ENCODE results near the gene MPZL3.

MPZL3 gene

DNA sequence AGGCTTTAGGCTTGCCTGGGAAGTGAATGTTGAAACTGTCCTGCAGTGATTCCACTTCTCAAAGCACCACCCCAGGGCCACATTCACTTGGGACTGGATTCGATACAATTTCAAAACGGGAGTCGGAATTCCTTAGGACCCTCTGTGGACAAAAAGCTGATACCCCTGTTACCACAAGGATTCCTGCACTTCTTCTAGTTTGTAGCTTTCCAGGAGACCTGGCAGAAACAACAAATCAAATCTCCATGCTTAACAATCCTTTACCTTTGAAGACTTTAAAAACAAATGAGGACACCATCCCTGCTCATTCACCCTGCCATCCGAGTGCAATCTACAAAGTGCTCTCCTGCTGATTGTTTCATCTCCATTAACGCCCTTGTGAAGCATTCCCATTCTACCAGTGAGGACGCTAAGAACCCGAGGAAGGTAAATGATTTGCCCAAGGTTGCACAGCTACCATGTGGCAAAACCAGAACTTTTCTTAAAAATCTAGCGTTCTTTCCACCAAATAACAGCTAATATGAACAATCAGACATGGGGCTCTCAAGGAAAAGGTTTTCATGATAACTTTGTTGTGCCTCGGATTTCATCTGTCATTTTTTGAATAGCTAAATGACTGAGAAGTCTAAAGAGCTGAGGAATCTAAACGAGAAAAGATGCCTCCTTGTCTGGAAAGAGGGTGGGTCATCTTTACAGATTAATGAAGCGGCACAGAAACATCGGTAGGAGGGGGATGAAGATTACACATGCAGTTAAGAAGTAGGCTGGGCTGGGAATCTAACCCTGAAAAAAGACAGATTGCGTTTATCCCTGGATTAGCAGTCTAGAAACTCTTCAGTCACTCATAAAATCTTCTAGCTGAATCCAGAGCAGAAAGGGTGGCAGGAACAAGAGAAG lies 12.7 kb upstream of the MPZL3 start:
- no peak for DNase-seq (ENCODE audit: low spot score)

DNA sequence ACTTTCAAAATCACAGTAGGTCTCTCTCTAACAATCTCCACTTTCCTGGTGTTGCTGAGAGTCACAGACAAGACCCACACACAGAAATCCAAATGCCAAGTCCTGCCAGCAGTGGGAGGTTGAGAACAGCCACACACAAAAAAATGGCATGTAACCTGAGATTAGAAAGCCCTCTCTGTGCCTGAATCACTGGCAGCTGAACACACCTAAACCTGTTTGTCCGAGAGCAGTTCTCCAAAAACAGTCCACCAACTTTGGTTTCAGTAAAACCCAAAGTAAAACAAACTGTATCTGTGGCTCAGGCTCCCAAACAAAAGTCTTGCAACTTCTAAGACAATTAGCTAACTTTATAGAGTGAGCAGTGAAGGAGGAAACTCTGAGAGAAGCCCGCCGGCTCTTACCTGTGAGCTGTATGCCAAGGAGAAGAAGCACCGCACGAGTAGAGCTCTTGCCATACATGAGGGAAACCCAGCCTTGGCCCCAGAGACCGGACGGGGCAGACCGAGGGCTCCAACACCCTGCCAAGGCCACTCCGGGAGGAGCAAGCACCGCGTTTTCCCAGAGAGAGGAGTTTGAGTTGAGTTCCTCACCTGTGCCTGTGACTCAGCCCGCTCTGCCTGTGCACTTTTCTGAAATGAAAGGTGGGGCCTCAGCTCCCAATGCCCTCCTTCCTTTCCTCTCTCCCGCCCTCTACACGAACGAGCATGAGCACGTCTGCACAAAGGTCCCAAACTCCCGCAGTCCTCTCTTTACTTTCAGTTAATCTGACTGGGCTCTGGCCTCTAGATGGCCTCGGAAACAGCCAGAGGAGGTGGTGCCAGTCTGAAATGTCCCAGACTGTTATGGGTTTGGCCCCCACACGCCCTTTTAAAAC lies 11.8 kb upstream of the MPZL3 start, which contains the start of gene MPZL2:
Gene MPZL2, minus strand, starts transcription at position 603 of the 874 bp plus-strand sequence. Its CDS starts 144 bp downstream, at position 459.
- DNase-seq (ENCODE audit: low spot score): no peak

DNA sequence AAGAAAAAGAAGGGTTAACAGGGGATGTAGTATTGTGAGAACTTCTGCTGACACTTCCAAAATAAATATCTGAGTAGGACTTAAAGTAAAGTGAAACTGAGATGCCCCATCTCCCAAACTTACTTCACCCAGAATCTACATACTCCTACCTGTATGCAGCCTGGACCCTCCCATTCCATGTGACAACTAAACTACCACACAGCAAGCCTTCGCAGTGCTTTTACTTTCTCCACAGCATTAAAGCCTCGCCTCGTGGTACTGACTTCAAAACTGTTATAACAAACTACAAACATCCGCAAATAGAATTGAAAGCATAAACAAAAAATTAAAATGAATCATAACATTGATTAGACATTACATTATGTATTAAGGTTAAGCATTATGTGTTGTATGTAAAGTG lies 10.9 kb upstream of the MPZL3 start:
- DNase-seq (ENCODE audit: low spot score): no peak

DNA sequence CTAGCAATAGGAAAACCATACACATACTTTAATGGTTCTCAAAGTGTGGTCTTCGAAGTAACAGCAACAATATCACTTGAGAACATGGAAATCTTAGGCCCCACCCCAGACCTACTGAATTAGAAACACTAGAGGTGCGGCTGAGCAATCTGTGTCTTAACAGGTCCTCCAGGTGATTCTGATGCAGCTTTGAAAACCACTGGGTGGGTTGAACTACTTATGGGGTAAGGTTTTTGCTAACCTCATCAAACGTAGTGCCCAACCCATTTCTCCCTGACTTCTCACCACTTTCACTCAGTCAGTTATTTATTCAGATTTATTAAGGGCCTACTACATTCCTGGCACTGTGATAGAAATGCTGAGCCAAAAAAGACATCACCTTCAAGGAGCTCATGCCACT lies 8.2 kb upstream of the MPZL3 start:
- DNase-seq (ENCODE audit: low spot score): no peak

DNA sequence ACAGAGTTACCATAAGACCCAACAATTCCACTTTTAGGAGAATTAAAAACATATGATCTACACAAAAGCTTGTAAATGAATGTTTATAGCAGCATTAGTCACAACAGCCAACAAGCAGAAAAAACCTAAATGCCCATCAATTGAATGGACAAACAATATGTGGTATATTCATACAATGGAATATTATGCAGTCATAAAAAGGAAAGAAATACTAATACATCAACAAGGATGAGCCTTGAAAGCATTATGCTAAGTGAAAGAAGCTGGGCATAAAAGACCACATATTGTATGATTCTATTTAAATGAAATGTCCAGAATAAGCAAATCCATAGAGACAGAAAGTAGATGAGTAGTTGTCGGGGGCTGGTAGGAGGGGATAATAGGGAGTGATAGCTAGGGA lies 7.0 kb upstream of the MPZL3 start:
- DNase-seq (ENCODE audit: low spot score): no peak

DNA sequence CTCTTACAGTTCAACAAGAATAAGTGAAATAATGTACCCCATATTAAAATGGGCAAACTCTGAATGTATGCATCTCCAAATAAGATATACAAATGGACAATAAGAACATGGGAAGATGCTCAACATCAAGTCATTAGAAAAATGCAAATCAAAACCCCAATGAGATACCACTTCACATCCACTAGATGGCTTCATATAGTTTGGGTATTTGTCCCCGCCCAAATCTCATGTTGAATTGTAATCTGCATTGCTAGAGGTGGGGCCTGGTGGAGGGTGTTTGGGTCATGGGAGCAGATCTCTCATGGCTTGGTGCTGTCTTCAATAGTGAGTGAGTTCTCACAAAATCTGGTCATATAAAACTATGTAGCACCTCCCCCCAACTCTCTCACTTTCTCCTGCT lies 6.2 kb upstream of the MPZL3 start:
- DNase-seq (ENCODE audit: low spot score): no peak

DNA sequence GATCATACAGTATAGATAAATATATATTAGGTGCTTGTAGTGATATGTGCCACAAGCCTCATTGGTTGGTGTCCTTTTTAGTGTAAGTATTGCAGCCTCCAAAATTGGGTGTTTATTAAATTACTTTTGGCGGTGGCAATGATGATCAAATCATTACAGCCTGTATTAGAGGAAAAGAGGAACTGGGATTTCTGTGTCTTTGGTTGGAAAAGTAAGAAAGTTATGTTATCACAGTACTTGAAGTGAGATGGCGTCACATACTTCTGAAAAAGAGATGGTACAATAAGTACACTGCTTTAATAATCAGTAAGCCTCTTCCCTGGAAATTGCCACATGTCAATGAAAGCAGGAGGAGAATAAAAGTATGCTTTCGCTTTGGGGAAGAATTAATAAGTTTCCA lies 523 bp upstream of the MPZL3 start:
- no peak for DNase-seq (ENCODE audit: low spot score)

DNA sequence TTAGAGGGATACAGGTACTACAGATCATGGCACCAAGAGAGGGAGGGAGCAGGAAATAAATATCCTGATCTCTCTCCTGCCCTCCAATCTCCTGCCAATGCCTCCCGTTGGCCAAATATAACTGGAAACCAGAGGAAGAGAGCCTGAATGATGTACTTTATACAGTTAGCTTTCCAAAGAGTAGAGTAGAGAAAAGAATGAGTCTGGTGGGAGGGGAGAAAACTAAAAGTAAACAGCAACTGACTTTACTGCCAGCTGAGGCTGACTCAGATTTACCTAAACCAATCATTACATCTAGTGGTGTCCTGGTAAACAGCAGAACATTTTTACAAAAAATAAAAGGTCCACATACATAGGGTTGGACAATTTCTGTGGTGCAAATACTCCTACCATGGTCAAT lies 5.1 kb downstream of the MPZL3 start:
- DNase-seq (ENCODE audit: low spot score): no peak

DNA sequence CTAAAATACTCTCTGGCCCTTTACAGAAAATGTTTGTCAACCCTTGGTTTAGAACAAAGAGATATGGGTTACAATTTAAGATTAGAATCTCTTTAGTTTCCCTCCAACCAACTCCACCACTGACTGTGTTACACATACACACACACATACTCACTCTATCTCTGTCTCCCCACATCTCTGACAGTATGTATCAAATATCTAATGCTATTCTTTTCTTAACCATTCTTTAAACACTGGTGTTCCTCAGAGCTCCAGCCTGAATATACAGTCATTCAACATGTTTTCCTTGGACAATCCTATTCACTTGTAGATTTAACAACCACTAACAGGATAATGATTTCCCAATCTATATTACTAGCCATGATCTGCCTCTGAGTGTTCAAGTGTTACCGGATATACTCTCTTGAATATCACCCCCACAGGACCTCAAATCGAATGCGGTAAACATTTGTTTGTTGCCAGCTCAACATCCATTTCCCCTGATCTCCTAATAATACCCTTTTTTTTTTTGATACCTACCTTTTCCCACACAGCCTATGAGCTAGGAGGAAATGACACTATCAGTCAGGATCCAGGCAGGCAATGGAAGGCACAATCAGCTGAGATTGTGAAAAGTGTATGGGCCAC lies 6.1 kb downstream of the MPZL3 start:
- DNase-seq (ENCODE audit: low spot score): no peak

DNA sequence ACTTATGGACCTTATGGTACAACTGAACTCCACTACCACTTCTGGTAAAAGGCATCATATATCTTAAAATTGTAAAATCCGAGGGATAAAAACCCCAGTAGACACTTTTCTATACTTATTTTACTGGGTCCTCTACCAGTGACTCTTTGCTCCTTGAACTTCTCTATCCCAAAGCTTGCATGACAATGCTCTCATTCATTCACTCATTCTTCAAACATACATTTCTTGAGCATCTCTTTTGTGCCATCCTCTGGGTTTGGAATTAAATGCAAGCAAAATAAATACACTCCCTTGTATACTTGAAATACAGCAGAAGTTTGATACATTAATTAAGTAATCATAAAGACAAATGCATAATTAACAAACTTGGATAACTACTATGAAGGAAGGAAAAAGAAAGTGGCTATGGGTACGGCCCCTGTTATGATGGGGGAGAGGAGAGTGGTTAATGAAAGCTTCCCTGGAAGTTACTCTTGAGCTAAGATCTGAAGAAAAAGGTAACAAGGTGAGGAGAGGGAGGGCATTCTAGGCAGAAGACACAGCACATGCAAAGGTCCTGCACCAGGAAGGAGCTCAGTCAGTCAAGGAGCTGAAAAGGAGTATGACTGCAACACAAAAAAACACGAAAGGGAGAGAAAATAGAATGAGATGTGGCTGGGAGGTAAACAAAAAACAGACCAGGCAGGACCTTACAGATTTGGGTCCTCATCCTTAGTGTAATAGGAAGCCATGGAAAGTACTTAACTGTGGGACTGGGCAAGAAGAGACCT lies 8.0 kb downstream of the MPZL3 start:
- DNase-seq (ENCODE audit: low spot score): no peak

DNA sequence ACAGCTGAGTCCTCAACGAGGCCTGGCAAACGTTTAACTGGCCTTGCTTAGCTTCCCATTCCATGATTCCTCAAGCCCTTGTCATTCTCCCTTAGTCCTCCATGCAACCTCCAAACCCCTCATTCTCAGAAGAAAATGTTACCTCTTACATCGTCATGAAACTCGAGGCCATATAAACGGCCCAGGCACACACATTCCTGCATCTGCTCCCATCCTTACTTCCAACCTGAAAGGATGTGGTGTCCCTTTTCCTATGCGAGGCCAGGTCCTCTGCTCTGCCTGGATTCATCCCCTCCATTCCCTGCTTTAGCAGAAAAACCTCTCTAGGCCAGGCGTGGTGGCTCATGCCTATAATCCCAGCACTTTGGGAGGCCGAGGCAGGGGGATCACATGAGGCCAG lies 9.0 kb downstream of the MPZL3 start:
- no peak for DNase-seq (ENCODE audit: low spot score)

DNA sequence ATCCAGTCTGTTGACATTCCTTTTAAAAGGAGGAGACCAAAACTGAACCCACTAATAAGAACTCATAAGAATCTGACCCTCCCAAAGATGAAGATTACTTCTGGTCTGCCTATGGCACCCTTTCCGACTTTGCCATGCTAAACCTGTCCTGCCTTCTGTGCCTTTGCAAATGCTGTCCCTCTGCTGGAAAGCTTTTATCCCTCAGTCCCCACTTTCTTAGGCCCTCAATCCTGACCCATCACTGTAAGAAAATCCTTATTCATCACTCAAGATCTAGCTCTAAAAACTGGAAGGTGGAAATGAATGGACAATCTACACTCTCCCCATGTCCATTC lies 10.4 kb downstream of the MPZL3 start:
- no peak for DNase-seq (ENCODE audit: low spot score)

DNA sequence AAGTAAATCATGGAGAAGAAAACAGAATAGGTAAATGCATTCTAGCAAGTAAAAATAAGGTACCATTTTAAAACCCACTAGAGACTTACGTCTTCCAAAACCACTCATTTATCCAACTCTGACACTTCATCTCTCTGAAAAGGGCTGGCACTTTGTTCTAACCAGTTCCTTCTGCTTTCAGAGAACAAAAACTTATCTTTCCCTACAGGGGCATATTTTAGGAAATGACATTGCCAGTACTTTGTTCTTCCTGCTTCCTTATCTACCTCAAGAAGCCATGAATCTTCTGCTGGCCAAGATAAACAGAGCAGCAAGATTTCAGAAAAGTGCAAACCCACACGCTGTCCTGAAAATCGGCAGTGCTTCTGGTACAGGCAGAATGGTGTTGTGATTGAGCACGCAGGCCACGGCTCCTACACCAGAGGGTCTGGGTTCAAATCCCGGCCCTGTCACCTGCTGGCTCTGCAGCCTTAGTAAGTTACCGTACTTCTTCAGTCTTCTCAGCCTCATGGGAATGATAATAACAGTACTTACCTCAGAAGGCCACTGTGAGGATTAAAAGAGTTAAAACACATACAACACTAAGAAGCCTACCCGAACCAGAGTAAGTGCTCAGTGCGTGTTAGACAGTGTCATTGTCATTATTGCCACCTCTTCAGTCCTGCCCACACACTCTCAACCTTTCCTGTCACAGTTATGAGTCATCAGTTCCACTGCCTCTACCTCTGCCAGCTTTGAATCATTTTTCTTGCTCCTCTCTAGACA lies 11.0 kb downstream of the MPZL3 start:
- no peak for DNase-seq (ENCODE audit: low spot score)

DNA sequence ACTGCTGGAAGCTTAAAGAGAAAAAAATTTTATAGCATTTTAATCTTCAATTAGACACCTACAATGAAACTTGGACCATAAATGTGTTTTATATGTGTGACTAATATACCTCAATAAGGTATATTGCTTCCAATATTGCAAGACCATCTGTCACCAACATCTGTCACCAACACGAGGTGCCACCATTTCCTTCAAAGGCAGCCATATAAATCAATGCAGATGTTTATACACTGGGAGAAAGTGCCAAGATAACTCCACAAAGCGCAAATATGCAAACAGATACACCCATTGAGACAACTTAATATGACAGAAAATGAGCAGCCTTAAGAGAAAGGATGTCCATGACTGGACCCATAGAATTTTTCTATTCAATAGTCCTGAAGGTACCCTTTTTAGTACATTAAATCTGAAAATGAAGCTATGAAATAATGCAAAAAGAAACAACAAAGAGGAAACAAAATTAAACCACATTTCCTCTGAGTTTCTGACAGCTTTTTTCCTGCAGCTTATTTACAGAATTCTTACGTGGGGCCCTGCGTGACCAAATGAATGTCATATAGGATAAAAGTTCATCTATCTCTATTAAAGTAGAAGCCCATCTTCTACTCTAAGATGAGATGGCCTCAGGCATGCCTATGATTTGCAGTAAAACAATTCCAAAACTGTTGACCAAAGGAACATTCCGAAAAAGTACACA lies 12.5 kb downstream of the MPZL3 start:
- no peak for DNase-seq (ENCODE audit: low spot score)

DNA sequence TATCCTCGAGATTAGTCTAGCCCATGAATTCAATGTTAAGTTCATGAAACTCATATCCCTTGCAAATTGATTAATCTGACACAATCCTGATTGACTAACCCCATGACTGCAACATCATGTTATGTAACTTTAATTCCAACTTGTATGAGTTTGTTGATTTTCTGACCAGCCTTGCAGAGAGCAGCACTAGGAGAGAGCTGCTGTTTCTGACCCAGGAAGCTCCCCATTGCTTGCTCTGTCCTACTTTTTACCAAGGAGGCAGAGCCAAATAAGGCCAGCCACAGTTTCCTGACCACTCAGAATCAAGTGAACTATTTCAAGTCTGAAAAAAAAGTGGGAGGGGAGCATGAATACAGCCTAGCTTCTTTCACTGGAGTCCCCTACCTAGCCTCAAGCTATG lies 13.2 kb downstream of the MPZL3 start:
- DNase-seq (ENCODE audit: low spot score): no peak

DNA sequence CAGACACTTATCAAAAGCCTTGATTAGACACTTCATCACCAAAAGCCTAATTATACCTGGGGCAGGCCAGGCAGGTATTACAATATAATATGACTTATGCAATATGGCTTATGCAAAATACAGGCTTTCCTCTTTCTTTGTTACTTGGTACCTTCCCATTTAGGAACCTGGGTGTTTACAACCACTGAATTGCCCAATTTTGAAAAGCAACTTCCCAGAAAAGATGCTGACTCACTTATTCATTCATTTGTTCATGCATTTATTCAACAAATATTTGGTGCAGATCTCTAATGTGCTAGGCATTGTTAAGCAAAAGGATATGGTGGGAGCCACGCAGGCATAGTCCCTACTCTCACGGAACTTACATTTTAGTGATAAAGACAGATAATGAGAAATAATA lies 13.7 kb downstream of the MPZL3 start:
- no peak for DNase-seq (ENCODE audit: low spot score)

DNA sequence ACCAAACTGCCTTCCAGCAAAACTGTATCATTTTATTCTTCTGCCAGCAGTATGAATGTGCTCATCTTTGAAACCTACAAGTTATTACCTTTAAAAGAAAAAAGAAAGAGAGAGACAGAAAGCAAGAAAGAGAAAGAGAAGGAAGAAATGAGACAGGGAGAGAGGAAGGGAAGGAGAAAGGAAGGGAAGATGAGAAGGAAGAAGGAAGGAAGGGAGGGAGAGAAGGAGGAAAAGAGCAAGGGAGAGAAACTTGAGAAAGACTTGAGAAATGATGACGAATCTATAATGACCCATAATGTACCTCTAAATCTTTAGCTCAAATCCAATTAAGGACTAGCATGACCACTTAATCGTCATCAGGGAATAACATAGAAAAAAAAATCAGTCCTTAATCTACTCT lies 16.0 kb downstream of the MPZL3 start:
- DNase-seq (ENCODE audit: low spot score): no peak

DNA sequence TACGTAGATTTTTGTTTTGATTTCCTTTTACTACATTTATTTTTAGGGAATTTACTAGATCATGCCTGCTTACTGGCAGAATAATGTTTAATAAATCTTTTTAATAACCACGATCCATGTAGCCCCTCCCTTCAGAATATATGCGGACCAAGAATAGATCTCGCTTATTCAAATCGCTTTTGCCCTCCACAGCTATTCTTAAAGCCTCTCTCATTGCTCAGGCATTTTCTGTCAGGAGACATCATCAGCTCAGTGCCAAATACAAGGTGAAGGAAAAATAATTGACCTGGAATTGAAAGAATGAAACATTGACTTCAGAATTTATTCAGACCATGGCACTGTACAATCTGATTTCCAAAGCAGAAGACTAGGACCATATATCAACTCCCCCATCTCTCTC lies 17.3 kb downstream of the MPZL3 start:
- no peak for DNase-seq (ENCODE audit: low spot score)

DNA sequence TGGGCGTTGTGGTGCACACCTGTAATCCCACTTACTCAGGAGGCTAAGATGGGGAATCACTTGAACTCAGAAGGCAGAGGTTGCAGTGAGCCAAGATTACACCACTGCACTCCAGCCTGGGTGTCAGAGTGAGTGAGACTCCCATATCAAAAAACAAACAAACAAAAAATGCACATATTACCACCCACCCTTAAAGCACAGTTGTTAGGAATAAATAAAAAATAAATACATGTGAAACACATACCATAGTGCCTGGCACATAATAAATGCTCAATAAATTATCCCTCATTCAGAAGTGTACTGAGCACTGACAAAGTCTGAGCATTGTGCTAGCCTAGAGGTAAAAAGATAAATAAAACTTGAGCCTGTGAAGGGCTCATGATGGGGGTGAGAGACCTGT lies 18.3 kb downstream of the MPZL3 start:
- no peak for DNase-seq (ENCODE audit: low spot score)

DNA sequence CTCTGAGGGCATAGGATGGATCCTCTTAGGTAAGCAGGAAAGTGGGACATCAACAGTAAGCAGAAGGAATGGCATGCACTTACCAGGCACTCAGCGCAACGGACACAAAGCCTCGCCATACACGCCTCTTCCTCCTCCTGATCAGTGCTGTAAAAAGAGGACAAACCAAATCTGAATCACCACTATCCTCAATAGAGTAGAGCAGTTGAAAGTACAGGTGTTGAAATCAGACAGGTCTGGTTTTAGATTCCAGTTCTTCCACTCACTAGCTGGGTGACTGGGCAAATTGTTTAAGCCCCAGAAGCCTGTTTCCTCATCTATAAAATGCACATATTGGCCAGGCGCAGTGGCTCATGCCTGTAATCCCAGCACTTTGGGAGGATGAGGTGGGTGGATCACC lies 18.8 kb downstream of the MPZL3 start:
- no peak for DNase-seq (ENCODE audit: low spot score)

DNA sequence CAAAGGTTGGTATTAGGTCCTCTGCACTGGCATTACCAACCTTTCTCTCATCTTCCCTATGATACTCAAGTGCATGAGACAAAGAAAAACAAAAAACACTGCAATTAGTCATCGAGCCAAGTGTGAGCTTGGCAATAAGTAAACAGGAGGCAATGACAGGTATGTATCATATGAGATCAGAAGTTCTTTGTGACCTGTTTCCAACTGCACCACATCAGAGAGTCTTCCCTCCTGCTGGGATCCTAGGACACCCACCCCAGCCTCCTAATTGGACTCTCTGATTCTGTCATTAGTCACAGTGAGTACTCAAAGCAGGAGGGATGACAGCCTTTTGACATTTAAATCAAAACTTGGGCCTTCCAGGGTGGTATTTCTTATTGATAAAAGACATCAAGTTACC lies 19.5 kb downstream of the MPZL3 start:
- DNase-seq (ENCODE audit: low spot score): no peak
